RWPE2 (cell line): ENCODE measurements around the gene GALNT2.
A peak's percentile ranks its signal among the peaks of the same experiment; 100 is the strongest.

Source experiments
- ATAC-seq: fragments of 200-7000 bp; cut with Tn5 transposase; 3 replicates; pipeline ENCODE4 v1.9.1; 2021; ENCODE audit warnings: low read depth
- DNase-seq: peaks from one replicate; pipeline ENCODE4 v3.0.0-alpha.2; 2020; ENCODE audit warnings: low spot score
- H3K27ac ChIP-seq: fragments of 450-650 bp; 2 replicates; pipeline ENCODE4 v1.5.1; 2017; ENCODE audit warnings: mild to moderate bottlenecking; ENCODE audit not compliant: poor library complexity, severe bottlenecking
- H3K27me3 ChIP-seq: fragments of 250-450 bp; sonication (Bioruptor Pico); 2 replicates; pipeline ENCODE4 v1.5.1; 2021; ENCODE audit warnings: mild to moderate bottlenecking, moderate library complexity; ENCODE audit not compliant: insufficient read depth, poor library complexity, severe bottlenecking
- H3K36me3 ChIP-seq: fragments of 250-450 bp; sonication (Bioruptor Pico); 2 replicates; pipeline ENCODE4 v1.5.1; 2020; ENCODE audit warnings: low read depth, mild to moderate bottlenecking, moderate library complexity
- H3K4me1 ChIP-seq: fragments of 250-450 bp; sonication (Bioruptor Pico); 2 replicates; pipeline ENCODE4 v1.5.1; 2021; ENCODE audit warnings: mild to moderate bottlenecking, moderate library complexity; ENCODE audit not compliant: insufficient read depth, poor library complexity, severe bottlenecking
- H3K4me3 ChIP-seq: fragments of 250-450 bp; sonication (Bioruptor Pico); 2 replicates; pipeline ENCODE4 v1.5.1; 2021; ENCODE audit warnings: mild to moderate bottlenecking, moderate library complexity; ENCODE audit not compliant: severe bottlenecking
- H3K9me3 ChIP-seq: fragments of 250-450 bp; sonication (Bioruptor Pico); 2 replicates; pipeline ENCODE4 v1.5.1; 2021; ENCODE audit warnings: mild to moderate bottlenecking, moderate library complexity; ENCODE audit not compliant: severe bottlenecking
- TF ChIP-seq, protein P1 (sequence below): fragments of 450-650 bp; IDR thresholded peaks from one replicate; pipeline ENCODE4 v1.5.1; 2017; ENCODE audit warnings: mild to moderate bottlenecking, moderate library complexity; ENCODE audit not compliant: poor library complexity, severe bottlenecking

Gene GALNT2

DNA sequence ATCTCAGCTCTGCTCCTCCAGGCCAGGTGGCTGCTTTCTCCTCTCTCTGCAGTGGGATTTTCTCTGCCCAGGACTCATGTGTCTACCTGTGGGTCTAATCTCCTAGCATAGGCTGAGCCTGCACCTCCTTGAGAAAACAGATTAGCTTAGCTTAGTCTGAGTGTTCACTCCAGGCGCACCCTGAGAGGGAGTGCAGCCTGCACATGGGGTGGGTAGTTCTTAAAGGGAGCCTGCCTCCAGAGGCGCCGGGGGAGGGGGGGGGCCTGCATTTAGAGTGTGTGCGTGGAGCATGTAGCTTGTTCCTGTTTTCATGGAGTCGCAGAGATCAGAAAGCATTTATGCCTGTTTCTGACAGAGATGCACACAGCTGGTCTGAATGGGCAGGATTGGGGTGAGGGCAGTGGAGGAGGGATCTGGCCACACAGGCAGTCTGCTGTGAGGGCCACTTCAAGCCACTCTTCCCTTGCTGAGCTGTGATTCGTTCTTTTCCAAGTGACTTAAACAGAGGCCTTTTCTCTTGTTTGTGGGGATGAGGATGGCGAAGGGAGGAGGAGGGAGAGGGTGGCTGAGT, 45.2 kb downstream of the GALNT2 start:
- Histone ChIP-seq H3K9me3 (no peaks in the 10 kb centered on the region), H3K4me3 (no peak overlapping the region), H3K27ac (peak overlapping the region; percentile 61), H3K36me3 (no peaks in the 10 kb centered on the region), H3K4me1 (no peaks in the 10 kb centered on the region), H3K27me3 (no peaks in the 10 kb centered on the region)
- DNase-seq (no peak), ATAC-seq (no peak)
- TF ChIP-seq, protein P1, sequence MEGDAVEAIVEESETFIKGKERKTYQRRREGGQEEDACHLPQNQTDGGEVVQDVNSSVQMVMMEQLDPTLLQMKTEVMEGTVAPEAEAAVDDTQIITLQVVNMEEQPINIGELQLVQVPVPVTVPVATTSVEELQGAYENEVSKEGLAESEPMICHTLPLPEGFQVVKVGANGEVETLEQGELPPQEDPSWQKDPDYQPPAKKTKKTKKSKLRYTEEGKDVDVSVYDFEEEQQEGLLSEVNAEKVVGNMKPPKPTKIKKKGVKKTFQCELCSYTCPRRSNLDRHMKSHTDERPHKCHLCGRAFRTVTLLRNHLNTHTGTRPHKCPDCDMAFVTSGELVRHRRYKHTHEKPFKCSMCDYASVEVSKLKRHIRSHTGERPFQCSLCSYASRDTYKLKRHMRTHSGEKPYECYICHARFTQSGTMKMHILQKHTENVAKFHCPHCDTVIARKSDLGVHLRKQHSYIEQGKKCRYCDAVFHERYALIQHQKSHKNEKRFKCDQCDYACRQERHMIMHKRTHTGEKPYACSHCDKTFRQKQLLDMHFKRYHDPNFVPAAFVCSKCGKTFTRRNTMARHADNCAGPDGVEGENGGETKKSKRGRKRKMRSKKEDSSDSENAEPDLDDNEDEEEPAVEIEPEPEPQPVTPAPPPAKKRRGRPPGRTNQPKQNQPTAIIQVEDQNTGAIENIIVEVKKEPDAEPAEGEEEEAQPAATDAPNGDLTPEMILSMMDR, result no peak

DNA sequence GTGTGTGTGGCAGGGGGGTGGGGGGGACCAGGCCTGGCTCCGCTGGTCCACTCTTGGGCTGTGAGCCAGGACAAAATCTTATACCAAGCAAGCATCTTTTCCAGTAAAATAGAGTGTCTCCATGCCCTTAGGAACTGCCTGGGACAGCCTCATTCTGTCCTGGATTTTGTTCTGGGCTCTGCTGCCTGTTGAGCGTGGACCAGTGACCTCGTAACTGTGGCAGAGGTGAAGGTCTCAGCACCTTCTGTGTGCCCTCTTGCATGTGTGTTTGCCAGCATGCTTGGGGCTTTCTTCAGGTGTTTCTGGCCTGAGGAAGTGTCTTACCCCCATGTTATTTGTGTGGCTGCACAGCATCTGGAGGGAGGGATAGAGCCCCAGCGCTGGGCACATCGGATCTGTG, 45.7 kb downstream of the GALNT2 start:
- H3K4me3 ChIP-seq, result no peak overlapping the region
- no peaks in the 10 kb centered on the region for H3K36me3 ChIP-seq
- no peak for DNase-seq
- TF ChIP-seq, protein P1, result no peak
- ATAC-seq, result no peak
- no peaks in the 10 kb centered on the region for H3K4me1 ChIP-seq
- H3K9me3 ChIP-seq, result no peaks in the 10 kb centered on the region
- peak overlapping the region; percentile 61 for H3K27ac ChIP-seq
- no peaks in the 10 kb centered on the region for H3K27me3 ChIP-seq

DNA sequence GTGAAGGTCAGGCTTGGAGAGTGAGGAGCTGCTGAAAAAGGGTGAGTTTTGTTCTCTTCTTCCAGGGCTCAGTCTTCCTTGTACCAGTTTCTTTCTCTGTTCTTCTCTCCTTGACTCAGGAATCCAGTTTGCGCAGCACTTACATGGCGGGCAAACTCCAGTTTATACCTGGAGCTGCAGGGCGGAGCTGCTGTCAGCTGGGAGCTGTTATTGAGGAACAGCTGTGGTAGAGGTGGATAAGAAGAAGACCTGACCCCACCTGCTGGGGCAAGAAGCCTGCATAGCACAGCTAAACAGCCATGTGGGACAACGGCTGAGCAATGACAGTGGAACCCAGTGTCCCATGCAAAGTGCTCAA, 46.2 kb downstream of the GALNT2 start:
- Histone ChIP-seq H3K4me3 (no peak overlapping the region), H3K9me3 (no peaks in the 10 kb centered on the region), H3K27me3 (no peaks in the 10 kb centered on the region), H3K4me1 (no peaks in the 10 kb centered on the region), H3K27ac (peak overlapping the region; percentile 61), H3K36me3 (no peaks in the 10 kb centered on the region)
- DNase-seq (no peak), ATAC-seq (no peak; the same call in 2 of the 3 replicates)
- TF ChIP-seq, protein P1, result no peak

DNA sequence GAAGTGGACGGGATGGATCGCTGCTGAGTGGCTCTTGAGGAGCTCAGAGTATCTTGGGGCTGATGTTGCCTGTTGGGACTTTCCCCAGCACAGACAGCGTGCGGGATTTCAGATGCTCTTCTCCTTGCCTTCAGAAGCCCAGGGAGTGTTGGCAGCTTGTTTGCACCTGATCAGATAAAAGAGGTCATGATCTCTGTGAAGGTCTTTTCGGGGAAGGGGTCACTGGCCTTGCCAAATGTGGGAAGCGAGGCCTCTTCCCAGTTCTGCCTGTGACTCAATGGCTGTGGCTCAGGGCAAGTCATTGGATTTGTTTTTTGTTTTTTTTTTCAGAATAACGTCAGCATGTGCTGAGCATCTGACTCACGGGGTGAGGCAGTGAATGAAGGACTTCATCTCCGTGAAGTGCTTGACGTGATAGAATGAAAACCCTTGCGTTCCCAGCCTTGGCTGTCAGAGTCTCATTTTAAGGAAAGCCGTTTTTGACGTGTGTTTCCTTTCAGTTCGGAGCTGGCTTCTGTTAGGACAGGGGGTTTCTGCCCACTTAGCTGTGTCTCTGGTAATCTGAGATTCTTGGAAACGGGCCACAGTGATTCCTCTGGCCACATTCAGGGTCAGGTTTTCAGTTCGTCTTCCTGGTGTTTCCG, 46.7 kb downstream of the GALNT2 start:
- Histone ChIP-seq H3K4me1 (no peaks in the 10 kb centered on the region), H3K36me3 (no peaks in the 10 kb centered on the region), H3K4me3 (no peak overlapping the region), H3K27me3 (no peaks in the 10 kb centered on the region), H3K27ac (peak overlapping the region; percentile 61), H3K9me3 (no peaks in the 10 kb centered on the region)
- peak; percentile 82 for ATAC-seq
- TF ChIP-seq, protein P1, result no peak
- DNase-seq, result no peak

DNA sequence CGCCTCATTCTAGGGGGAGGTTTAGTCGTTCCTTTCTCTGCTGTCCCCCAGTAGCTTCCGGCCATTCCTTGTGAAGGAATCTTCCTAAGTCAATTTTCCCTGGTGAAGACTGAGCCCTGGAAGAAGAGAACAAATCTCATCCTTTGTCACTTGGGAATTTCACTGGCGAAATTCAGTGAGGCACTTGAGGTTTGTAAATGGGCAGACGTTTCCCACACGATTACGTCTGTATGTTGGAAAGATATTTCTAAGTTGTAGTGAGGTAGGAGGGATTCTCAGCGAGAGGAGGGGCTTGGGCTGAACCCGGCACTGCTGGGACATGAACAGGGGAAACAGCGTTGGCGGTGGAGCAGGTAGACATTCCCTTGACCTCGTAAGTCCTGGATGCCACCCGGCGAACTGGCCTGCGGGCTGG, 47.2 kb downstream of the GALNT2 start:
- Histone ChIP-seq H3K27ac (peak overlapping the region; percentile 61), H3K4me1 (no peaks in the 10 kb centered on the region), H3K36me3 (no peaks in the 10 kb centered on the region), H3K9me3 (no peaks in the 10 kb centered on the region), H3K27me3 (no peaks in the 10 kb centered on the region), H3K4me3 (no peak overlapping the region)
- DNase-seq (no peak), ATAC-seq (no peak)
- TF ChIP-seq, protein P1, result no peak
